Panc1 (cell line): ENCODE data around the gene FNDC11. TPM values are rescaled to one million over a fixed set of nuclear protein-coding genes. Genes with fewer than 3 reads are reported as not detected.

Source experiments
- ATAC-seq: fragments of 200-7000 bp; cut with Tn5 transposase; 2 replicates; pipeline ENCODE4 v1.9.1; 2020; ENCODE audit warnings: mild to moderate bottlenecking, moderate library complexity
- BruUV-seq: library from RNA; stranded (reverse); fragments of 400-500 nt; replicated peaks from 2 replicates; lab custom pipeline; 2021; lab: Mats Ljungman, UMichigan
- CTCF ChIA-PET: fragments of 300-600 bp; sonication (Branson Sonifier 250); formaldehyde crosslinking; loops from one replicate; lab custom pipeline; 2022; ENCODE audit warnings: antibody characterized with exemption; lab: Charles Lee
- POLR2A ChIA-PET: fragments of 300-600 bp; sonication (Branson Sonifier 250); formaldehyde crosslinking; loops from one replicate; lab custom pipeline; 2022; ENCODE audit warnings: antibody characterized with exemption; lab: Charles Lee
- DNase-seq: peaks from one replicate; pipeline ENCODE4 v3.0.0-alpha.2; 2010; ENCODE audit warnings: low read depth, low spot score
- H3K27ac ChIP-seq: 2 replicates; pipeline ENCODE4 v1.5.1; 2011; ENCODE audit warnings: mild to moderate bottlenecking, low read length, inconsistent platforms
- H3K27me3 ChIP-seq: fragments of 200-500 bp; sonication (Bioruptor generic); 2 replicates; pipeline ENCODE4 v1.6.0; 2014; ENCODE audit warnings: low read length, inconsistent platforms; ENCODE audit not compliant: control insufficient read depth, insufficient read depth
- H3K36me3 ChIP-seq: fragments of 200-500 bp; sonication (Bioruptor generic); 2 replicates; pipeline ENCODE4 v1.5.1; 2014; ENCODE audit warnings: inconsistent platforms, mild to moderate bottlenecking, low read length, moderate library complexity; ENCODE audit not compliant: control insufficient read depth, insufficient read depth
- H3K4me1 ChIP-seq: 2 replicates; pipeline ENCODE4 v1.5.1; 2011; ENCODE audit warnings: inconsistent platforms, mild to moderate bottlenecking, low read length, moderate library complexity; ENCODE audit not compliant: control insufficient read depth, insufficient read depth
- H3K4me3 ChIP-seq, 2 experiments: 2 replicates each; pipeline ENCODE4 v1.5.1; 2011 to 2012; ENCODE audit warnings: low read depth in 2 of 2, low read length in 2 of 2, mild to moderate bottlenecking in 2 of 2, inconsistent platforms in 1 of 2, moderate library complexity in 1 of 2
- H3K9me3 ChIP-seq: fragments of 200-500 bp; sonication (Bioruptor generic); 2 replicates; pipeline ENCODE4 v1.5.1; 2014; ENCODE audit warnings: low read depth, mild to moderate bottlenecking, inconsistent platforms, low read length, moderate library complexity; ENCODE audit not compliant: control insufficient read depth, insufficient read depth
- POLR2AphosphoS5 ChIP-seq: IDR thresholded peaks from 2 replicates; pipeline ENCODE4 v1.6.1; 2012; ENCODE audit warnings: mild to moderate bottlenecking, low read depth, low read length, moderate library complexity
- SIN3A ChIP-seq: IDR thresholded peaks from 2 replicates; pipeline ENCODE4 v1.6.1; 2012; ENCODE audit warnings: low read depth, mild to moderate bottlenecking, low read length, moderate library complexity, borderline replicate concordance; ENCODE audit not compliant: insufficient read depth
- TCF7L2 ChIP-seq: IDR thresholded peaks from 2 replicates; pipeline ENCODE4 v1.6.1; 2011; ENCODE audit warnings: mild to moderate bottlenecking, low read depth, low read length, inconsistent platforms
- in situ Hi-C: cut with HindIII; loops from 2 replicates; pipeline ENCODE4 v1.10.0; 2016; ENCODE audit warnings: low sequenced_read_pairs, low pct_unique_long_range_greater_than_20kb
- intact Hi-C: fragments of 100-400 bp; cut with micrococcal nuclease; formaldehyde crosslinking; loops from one replicate; pipeline ENCODE4 v1.10.0; 2022; ENCODE audit not compliant: unreplicated experiment
- total RNA-seq: library from RNA; stranded (reverse); gene quantifications from one replicate; pipeline ENCODE4 v1.2.1, GENCODE V29; 2021; ENCODE audit not compliant: unreplicated experiment
- TF ChIP-seq, protein P1 (sequence below): fragments of 450-650 bp; IDR thresholded peaks from 2 replicates; pipeline ENCODE4 v1.5.1; 2017; ENCODE audit warnings: mild to moderate bottlenecking
- TF ChIP-seq, protein P2 (sequence below), 2 experiments: IDR thresholded peaks; 2 replicates each; pipeline ENCODE4 v1.6.1; 2011 to 2012; ENCODE audit warnings: low read depth in 2 of 2, control low read depth in 1 of 2, low read length in 1 of 2, mild to moderate bottlenecking in 1 of 2, moderate library complexity in 1 of 2; ENCODE audit not compliant: insufficient read depth in 1 of 2

FNDC11 gene
- total RNA-seq, 1 experiment from 2014 or later, result 1.3 TPM

DNA sequence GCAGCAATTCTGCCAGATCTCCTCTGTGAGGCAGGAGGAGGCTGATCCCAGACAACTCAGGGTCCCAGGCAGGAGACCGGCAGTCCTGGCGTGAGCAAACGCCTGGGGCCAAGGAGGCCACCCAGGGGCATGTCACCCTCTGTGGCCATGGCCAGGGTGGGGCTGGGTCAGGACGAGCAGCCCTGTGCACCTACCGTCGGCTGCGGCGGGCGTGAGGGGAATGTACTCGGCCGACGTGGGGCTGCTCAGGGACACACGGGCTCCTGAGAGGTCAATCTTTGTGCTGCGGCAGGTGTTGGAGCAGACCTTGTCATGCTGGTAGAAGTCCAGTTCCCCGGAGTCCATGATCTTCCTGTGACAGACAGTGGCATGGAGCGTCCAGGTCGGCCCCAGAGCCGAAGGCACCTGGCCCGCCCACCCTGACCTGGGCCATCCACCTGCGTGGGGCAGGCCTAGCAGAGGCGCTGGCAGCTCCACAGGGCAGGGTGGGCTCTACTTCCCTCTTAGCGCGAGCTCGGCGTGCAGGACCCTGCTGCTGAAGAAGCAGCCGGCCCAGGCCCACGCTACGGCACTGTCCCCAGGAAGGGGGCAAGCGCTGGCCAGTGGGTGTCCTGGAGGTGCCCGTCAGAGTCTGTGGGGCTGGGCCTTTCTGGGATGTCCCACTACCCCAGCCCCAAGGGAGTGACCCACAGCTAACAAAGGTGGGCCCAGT is 41.6 kb downstream of the FNDC11 start:
- ATAC-seq (no peak), DNase-seq (no peak)
- CTCF ChIA-PET, result no interaction called here
- intact Hi-C loops, result no loop called here
- Histone ChIP-seq H3K4me1 (no peaks in the 10 kb centered on the region), H3K36me3 (no peaks in the 10 kb centered on the region), H3K27ac (no peak overlapping the region), H3K9me3 (no peaks in the 10 kb centered on the region), H3K27me3 (no peaks in the 10 kb centered on the region), H3K4me3 (no peak overlapping the region)
- in situ Hi-C loops, result loop anchor here (10.0 kb wide), 1 partner anchor 61 kb away; the partner anchor contains the start of gene PTK6
- BruUV-seq, result no TSS peak
- POLR2A ChIA-PET, result no interaction called here
- TF ChIP-seq TCF7L2 (no peak), SIN3A (no peak), POLR2AphosphoS5 (no peak)
- TF ChIP-seq, protein P1, sequence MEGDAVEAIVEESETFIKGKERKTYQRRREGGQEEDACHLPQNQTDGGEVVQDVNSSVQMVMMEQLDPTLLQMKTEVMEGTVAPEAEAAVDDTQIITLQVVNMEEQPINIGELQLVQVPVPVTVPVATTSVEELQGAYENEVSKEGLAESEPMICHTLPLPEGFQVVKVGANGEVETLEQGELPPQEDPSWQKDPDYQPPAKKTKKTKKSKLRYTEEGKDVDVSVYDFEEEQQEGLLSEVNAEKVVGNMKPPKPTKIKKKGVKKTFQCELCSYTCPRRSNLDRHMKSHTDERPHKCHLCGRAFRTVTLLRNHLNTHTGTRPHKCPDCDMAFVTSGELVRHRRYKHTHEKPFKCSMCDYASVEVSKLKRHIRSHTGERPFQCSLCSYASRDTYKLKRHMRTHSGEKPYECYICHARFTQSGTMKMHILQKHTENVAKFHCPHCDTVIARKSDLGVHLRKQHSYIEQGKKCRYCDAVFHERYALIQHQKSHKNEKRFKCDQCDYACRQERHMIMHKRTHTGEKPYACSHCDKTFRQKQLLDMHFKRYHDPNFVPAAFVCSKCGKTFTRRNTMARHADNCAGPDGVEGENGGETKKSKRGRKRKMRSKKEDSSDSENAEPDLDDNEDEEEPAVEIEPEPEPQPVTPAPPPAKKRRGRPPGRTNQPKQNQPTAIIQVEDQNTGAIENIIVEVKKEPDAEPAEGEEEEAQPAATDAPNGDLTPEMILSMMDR, result no peak
- TF ChIP-seq, protein P2, sequence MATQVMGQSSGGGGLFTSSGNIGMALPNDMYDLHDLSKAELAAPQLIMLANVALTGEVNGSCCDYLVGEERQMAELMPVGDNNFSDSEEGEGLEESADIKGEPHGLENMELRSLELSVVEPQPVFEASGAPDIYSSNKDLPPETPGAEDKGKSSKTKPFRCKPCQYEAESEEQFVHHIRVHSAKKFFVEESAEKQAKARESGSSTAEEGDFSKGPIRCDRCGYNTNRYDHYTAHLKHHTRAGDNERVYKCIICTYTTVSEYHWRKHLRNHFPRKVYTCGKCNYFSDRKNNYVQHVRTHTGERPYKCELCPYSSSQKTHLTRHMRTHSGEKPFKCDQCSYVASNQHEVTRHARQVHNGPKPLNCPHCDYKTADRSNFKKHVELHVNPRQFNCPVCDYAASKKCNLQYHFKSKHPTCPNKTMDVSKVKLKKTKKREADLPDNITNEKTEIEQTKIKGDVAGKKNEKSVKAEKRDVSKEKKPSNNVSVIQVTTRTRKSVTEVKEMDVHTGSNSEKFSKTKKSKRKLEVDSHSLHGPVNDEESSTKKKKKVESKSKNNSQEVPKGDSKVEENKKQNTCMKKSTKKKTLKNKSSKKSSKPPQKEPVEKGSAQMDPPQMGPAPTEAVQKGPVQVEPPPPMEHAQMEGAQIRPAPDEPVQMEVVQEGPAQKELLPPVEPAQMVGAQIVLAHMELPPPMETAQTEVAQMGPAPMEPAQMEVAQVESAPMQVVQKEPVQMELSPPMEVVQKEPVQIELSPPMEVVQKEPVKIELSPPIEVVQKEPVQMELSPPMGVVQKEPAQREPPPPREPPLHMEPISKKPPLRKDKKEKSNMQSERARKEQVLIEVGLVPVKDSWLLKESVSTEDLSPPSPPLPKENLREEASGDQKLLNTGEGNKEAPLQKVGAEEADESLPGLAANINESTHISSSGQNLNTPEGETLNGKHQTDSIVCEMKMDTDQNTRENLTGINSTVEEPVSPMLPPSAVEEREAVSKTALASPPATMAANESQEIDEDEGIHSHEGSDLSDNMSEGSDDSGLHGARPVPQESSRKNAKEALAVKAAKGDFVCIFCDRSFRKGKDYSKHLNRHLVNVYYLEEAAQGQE (IDR thresholded peaks at IDR 0.05; ENCODE audit: insufficient read depth in 1 of 2, low read depth in 2 of 2, low read length in 1 of 2), result no peak

DNA sequence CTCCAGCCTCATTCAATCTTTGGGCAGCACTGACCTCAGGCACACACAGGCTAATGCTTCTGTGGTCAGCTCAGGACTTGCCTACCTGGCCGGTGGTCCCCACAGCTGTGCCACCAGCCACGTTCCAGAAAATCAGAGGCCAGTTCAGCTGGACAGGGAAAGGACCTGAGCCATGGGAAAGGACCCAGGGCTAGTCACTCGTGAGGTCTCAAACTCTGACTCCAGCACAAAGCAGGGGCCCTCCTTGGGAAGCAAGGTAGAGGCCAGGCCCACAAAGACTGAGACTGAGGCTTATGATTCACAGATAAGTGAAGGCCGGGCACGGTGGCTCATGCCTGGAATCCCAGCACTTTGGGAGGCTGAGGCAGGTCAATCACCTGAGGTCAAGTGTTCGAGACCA is 42.5 kb downstream of the FNDC11 start:
- CTCF ChIA-PET, result interaction anchor here (0.8 kb wide), 1 partner anchor 188 kb away, joined by 15 read pairs; no protein-coding TSS in a partner anchor
- in situ Hi-C loops, result loop anchor here (10.0 kb wide), 1 partner anchor 62 kb away; the partner anchor contains the start of gene PTK6
- Histone ChIP-seq H3K9me3 (no peaks in the 10 kb centered on the region), H3K36me3 (no peaks in the 10 kb centered on the region), H3K27me3 (no peaks in the 10 kb centered on the region), H3K4me3 (no peak overlapping the region), H3K4me1 (no peaks in the 10 kb centered on the region), H3K27ac (no peak overlapping the region)
- intact Hi-C loops, result no loop called here
- DNase-seq (no peak), ATAC-seq (no peak)
- TF ChIP-seq, protein P2 (IDR thresholded peaks at IDR 0.05; ENCODE audit: insufficient read depth in 1 of 2, low read depth in 2 of 2, low read length in 1 of 2), result no peak
- TF ChIP-seq TCF7L2 (no peak), POLR2AphosphoS5 (no peak), SIN3A (no peak)
- TF ChIP-seq, protein P1, result no peak
- BruUV-seq, result no TSS peak
- POLR2A ChIA-PET, result no interaction called here
